ENCODE measurements around the gene OTOL1.
"Not testable (repeated sequence)": the region's sequence is repeated elsewhere in the genome, so short reads cannot be mapped to it uniquely, and the experiment has no call there.

OTOL1 gene

GRCh38 chr3:161496508-161496907 lies at the start of gene OTOL1:
TSS of gene OTOL1 (plus strand) at chr3:161496808. CDS start at chr3:161496808, 0 bp downstream.
- no peak for DNase-seq

GRCh38 chr3:161449785-161450184 lies 46.8 kb upstream of the OTOL1 start:
- no peak for DNase-seq

GRCh38 chr3:161452179-161452578 lies 44.4 kb upstream of the OTOL1 start:
- DNase-seq: no peak

- DNase-seq: no peak
These were observed 42.0 kb upstream of the OTOL1 start for GRCh38 chr3:161454615-161455014.

- no peak for DNase-seq
These were observed 40.6 kb upstream of the OTOL1 start for GRCh38 chr3:161455962-161456361.

GRCh38 chr3:161462138-161462537 lies 34.5 kb upstream of the OTOL1 start:
- DNase-seq: no peak

DNA sequence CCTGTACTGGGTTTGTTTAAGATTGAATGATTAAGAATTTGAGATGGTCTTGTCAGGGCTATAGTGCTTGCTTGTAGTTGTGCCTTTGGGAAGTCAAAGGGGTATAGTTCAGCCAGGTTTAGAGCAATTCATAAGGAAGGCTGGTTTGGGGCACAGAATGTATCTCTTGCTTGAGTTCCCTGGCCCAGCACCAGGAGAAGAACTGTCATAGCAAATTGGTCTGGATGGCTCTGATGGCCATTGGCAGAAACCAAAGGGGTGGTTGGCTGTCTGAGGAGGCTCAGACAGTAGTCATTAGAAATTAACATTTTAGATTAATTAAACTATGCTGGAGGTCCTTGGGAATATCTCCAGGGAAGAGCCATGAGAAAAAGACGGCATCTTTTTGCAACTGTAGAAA lies 25.4 kb upstream of the OTOL1 start:
- no peak for DNase-seq

DNA sequence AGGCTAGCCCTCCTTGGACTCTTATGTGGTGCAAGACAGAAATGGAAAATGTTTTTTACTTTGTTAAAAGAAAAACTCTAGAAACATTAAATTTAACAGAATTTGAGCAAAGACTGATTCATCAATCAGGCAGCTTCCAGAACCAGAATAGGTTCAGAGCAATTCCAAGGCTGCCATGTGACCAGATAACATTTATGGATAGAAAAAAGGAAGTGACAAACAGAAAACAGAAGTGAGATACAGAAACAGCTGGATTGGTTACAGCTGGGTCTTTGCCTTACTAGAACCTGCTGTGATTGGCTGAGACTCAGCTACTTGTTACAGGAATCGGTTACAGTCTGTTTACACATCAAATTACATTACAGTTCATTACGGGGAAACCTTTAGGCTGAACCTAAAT lies 22.5 kb upstream of the OTOL1 start:
- no peak for DNase-seq

- no peak for DNase-seq
These were observed 21.9 kb upstream of the OTOL1 start for GRCh38 chr3:161474741-161475140.

DNA sequence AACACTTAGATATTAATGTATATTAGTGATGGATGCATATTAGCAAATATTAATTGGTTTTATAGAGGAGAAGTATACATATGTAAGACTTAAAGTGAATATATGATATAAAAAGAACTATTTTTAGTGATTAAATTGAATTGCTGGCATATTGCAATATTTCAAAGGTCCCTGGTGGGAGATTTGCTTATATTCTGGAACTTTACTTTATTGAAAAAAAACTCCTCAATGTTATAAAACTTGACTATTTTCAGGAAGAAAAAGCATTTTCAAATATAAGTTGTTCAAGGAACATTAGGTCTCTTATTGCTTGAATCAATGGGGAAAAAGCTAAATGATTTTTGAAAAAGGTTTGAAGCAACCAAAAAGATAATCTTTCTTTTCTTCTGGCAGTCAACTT lies 21.4 kb upstream of the OTOL1 start:
- no peak for DNase-seq

GRCh38 chr3:161475905-161476304 lies 20.7 kb upstream of the OTOL1 start:
- DNase-seq: no peak

DNA sequence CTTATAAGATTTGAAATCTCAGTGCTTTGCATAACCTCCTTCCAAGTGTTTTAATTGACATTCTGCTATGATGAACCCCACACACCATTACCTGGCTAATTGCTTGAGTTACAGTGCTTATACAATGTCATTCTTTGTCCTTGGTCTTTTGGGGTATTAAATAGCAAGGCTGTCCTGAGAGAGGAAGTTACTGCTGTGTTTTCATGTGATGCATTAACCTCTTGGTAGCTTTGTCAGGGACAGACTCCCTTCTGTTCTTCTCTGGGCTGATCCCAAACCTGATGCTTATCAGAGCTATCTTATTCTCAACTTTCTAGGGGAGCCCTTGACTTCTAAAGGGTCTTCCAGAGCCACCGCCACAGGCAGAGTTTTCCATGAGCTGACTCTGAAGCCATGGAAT lies 12.4 kb upstream of the OTOL1 start:
- DNase-seq: no peak

DNA sequence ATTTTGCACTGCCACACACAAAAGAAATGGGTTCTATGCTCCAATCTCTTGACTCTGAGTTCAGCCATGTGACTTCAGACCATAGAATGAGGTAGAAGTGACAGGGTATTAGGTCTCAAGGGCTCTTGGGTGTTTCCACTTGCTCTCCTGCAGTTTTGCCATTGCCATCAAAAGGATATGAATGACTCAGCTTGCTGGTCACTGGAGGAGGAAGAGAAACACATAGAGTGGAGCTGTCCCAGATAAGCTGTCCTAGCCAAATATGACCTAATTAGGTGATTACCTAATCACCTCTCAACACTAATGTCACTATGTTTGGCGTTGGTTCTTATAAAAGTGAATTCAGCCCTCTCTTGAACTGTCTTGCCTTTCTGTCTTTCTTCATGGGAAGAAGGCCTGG lies 8.3 kb upstream of the OTOL1 start:
- not testable (repeated sequence) for DNase-seq

DNA sequence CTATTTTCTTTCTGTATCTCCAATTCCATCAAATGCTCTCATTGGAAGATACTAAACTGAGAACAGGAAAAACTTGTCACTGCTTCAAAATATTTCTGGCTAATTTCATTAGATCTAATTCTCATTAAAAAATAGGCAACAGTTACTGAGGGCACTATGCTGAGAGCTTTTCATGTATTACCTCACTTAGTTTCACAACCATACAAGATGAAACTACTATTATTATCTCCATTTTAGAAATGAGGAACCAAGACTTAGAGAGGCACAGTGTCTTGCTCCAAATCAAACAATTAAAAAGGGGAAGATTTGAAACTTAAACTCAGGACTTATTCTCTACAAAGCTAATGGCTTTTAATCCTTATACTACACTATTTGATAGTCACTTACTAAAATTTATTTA lies 7.2 kb upstream of the OTOL1 start:
- DNase-seq: no peak

GRCh38 chr3:161490845-161491244 lies 5.8 kb upstream of the OTOL1 start:
- DNase-seq: not testable (repeated sequence)

DNA sequence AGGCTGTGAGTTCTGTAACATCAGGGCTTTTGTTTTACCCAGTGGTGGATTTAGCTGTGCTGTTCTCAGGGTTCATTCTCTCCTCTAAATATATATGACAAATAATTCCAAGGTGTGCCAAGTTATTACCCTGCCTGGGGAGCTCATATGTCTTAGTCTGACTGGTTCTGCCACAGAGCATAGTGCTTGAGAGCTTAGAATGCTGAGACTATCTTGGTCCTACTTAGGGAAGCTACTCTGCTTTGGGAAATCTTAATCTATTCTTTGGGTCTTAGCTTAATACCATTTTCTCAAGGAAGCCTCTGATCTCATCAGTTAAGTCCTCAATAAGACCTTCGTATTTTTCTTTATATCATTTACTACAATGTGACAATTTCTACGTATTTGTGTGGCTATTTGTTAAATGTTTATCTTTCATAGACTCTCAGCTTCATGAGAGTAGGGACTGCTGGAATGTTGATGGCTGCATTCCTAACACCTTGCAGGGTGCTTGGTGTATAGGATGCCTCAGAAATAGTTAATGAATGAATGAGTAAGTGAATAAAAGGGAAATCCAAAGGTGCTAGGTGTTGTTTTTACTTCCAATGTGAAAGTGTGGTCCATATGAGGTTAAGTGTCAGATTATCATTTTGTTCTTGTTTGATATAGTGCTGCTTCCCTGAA lies 1.8 kb downstream of the OTOL1 start:
- DNase-seq: no peak

GRCh38 chr3:161500068-161500796 lies 3.6 kb downstream of the OTOL1 start:
- no peak for DNase-seq

DNA sequence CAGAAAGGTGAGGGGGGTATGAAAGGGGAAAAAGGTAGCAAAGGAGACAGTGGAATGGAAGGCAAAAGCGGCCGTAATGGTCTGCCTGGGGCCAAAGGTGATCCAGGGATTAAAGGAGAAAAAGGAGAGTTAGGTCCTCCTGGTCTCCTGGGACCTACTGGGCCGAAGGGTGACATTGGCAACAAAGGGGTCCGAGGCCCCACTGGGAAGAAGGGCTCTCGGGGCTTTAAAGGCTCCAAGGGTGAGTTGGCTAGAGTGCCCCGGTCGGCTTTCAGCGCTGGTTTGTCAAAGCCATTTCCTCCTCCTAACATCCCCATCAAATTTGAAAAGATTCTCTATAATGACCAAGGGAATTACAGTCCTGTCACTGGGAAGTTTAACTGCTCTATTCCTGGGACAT lies 6.7 kb downstream of the OTOL1 start:
- no peak for DNase-seq

DNA sequence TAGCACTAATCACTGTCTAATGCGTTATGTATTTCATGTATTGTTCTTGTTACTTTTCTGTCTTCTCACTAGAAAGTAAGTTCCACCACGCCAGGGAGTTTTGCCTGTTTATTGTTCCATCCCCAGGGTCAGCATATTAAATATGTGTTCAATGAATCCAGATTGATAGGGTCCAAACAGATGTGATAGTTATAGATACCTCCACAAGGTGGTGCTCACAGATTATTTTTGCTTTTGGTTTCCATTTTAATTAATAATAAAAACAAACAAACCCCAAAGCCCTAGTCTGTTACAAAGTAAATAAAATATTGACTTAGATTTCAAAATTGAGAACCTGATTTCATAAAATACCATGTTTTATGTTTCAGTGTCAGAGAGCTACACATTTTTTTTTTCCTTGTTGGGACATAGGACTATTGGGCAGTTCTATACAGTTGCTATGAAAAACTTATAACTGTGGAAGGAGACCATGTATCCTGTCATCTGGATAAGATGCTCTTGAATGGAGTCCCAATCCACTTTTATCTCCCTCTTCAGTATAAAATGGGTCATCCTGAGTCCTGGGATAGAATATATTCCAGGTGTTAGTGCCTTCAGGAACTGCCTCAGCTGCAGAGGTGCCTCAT lies 12.4 kb downstream of the OTOL1 start:
- no peak for DNase-seq

- DNase-seq: no peak
These were observed 14.1 kb downstream of the OTOL1 start for GRCh38 chr3:161510510-161511260.

GRCh38 chr3:161523916-161524315 lies 27.3 kb downstream of the OTOL1 start:
- DNase-seq: no peak

DNA sequence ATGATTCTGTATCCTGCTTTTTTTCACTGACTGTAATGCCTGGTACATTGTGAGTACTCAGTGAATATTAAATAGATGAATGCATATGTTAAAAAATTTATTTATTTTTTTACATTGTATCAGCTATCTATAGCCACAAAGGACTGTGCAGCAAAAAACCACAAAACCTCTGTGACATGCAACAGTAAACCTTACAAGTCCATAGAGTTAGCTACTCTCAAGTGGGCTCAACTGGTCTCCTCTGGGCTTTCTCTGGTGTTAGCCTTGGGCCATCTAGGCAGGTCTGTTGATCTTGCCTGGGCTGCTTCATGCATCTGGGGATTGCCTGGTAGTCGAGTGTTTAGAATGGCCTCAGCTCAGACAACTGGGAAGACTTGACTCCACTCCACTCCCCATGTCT lies 35.3 kb downstream of the OTOL1 start:
- DNase-seq: no peak

- DNase-seq: no peak
These were observed 44.0 kb downstream of the OTOL1 start for GRCh38 chr3:161540594-161540993.

- no peak for DNase-seq
These were observed 49.2 kb downstream of the OTOL1 start for GRCh38 chr3:161545824-161546223.
